Testis (tissue), 3 donors: ENCODE measurements around the gene LSM14A. TPM values are rescaled to one million over a fixed set of nuclear protein-coding genes. Genes with fewer than 3 reads are reported as not detected.

Experiments used
- DNase-seq: peaks from one replicate; pipeline ENCODE4 v3.0.0-alpha.2; 2019
- H3K27ac ChIP-seq, 2 donors: fragments of 200-600 bp; sonication (generic); one replicate each; pipeline ENCODE4 v1.5.1; 2019
- H3K27me3 ChIP-seq: fragments of 200-600 bp; sonication (generic); one replicate; pipeline ENCODE4 v1.5.1; 2019
- H3K36me3 ChIP-seq: fragments of 200-600 bp; sonication (generic); one replicate; pipeline ENCODE4 v1.5.1; 2017; ENCODE audit warnings: low read depth; ENCODE audit errors: missing control alignments
- H3K4me1 ChIP-seq: fragments of 200-600 bp; sonication (generic); one replicate; pipeline ENCODE4 v1.5.1; 2019
- H3K4me3 ChIP-seq, 2 donors: fragments of 200-600 bp; sonication (generic); one replicate each; pipeline ENCODE4 v1.5.1; 2017 to 2019
- H3K9me3 ChIP-seq: fragments of 200-600 bp; sonication (generic); one replicate; pipeline ENCODE4 v1.5.1; 2017
- POLR2A ChIP-seq: fragments of 450-650 bp; IDR thresholded peaks from one replicate; pipeline ENCODE4 v1.6.1; 2017; ENCODE audit warnings: antibody characterized with exemption, mild to moderate bottlenecking, moderate library complexity
- WGBS, 2 donors: methylation state at CpG; one replicate each; pipeline ENCODE4 v1.1.5; 2018; 5-methylcytosine and 5-hydroxymethylcytosine counted together
- intact Hi-C: fragments of 100-400 bp; cut with DNase I; formaldehyde crosslinking; loops from one replicate; pipeline ENCODE4 v1.15.1; 2023; ENCODE audit warnings: low total_unique reads
- polyA plus RNA-seq: library from polyadenylated mRNA; stranded (reverse); fragments of 350-450 nt; fragmentation: Illumina TruSeq; extraction: RNeasy Lipid Tissue Mini Kit (QIAGEN cat#74804); gene quantifications from one replicate; pipeline ENCODE4 v1.2.3, GENCODE V29; 2014; ENCODE audit warnings: low read depth, low replicate concordance; ENCODE audit not compliant: insufficient read depth
- total RNA-seq, 2 donors: library from RNA; depleted of rRNA; stranded (reverse); fragments of >200 nt; gene quantifications; one replicate each; pipeline ENCODE4 v1.2.3, GENCODE V29; 2016
- TF ChIP-seq, protein P1 (sequence below), 3 experiments: fragments of 450-650 bp in 2 of 3; fragments of 200-600 bp in 1 of 3; sonication (generic) in 1 of 3; IDR thresholded peaks; one replicate each; pipeline ENCODE4 v1.5.1; 2016 to 2019; ENCODE audit warnings: antibody characterized with exemption in 3 of 3, mild to moderate bottlenecking in 2 of 3, moderate library complexity in 1 of 3

Gene LSM14A
- total and polyA plus RNA-seq, 3 donors from 2014 or later, result 122 to 192 (median 174) TPM

DNA sequence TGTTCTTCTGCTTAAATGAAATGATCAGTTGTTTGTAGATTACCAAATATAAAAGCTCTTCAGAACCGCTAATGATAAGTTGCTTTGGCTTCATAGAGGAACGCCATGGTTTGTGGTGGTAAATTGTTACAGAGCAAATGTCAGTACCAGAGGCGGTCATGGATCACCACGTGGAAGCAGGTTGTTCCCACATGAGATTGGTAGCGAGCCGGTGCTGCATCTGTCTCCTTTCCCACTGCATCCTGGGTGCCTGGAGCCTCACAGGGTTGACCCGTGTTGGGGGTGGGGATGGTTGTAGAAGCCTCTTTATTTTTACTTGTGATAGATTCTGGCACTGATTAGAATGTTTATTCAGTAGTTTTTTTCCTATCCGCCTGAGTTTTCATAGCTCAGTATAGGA lies 96.8 kb downstream of the LSM14A start:
- H3K4me1 ChIP-seq, result peaks cover 20% of the 10 kb centered on the region
- DNase-seq, result peak; percentile 30
- 60 to 63% methylated on average over 8 of the region's 8 CpGs for WGBS, 2 donors

DNA sequence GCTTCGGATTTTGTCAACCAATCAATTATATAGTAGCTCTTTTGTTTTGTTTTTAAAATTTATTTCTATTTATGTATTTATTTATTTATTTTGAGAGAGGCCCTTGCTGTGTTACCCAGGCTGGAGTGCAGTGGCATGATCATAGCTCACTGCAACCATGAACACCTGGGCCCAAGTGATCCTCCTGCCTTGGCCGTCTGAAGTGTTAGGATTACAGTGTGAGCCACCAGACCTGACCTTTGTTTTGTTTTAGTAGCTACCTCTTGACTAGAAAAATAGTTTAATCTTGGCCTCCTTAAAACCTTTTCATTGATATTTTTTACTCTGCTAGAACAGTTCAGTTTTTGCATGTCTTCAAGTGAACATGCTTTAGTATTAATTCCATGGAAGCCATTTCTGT lies 97.2 kb downstream of the LSM14A start:
- Histone ChIP-seq H3K4me3 (no peak overlapping the region), H3K4me1 (peaks cover 20% of the 10 kb centered on the region), H3K36me3 (no peaks in the 10 kb centered on the region), H3K27me3 (no peaks in the 10 kb centered on the region), H3K9me3 (no peaks in the 10 kb centered on the region), H3K27ac (peak overlapping the region in 1 of 2 donors; percentile 73)
- intact Hi-C loops, result no loop called here
- 47 to 60% methylated on average over 2 of the region's 2 CpGs for WGBS, 2 donors
- TF ChIP-seq, protein P1, sequence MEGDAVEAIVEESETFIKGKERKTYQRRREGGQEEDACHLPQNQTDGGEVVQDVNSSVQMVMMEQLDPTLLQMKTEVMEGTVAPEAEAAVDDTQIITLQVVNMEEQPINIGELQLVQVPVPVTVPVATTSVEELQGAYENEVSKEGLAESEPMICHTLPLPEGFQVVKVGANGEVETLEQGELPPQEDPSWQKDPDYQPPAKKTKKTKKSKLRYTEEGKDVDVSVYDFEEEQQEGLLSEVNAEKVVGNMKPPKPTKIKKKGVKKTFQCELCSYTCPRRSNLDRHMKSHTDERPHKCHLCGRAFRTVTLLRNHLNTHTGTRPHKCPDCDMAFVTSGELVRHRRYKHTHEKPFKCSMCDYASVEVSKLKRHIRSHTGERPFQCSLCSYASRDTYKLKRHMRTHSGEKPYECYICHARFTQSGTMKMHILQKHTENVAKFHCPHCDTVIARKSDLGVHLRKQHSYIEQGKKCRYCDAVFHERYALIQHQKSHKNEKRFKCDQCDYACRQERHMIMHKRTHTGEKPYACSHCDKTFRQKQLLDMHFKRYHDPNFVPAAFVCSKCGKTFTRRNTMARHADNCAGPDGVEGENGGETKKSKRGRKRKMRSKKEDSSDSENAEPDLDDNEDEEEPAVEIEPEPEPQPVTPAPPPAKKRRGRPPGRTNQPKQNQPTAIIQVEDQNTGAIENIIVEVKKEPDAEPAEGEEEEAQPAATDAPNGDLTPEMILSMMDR (IDR thresholded peaks at IDR 0.05), result no peak
- TF ChIP-seq POLR2A, result no peak
- DNase-seq, result no peak

More for the DNA sequence above, 96.8 kb downstream of the LSM14A start:
- no peak overlapping the region for H3K4me3 ChIP-seq
- intact Hi-C loops, result no loop called here
- no peaks in the 10 kb centered on the region for H3K36me3 ChIP-seq
- H3K27ac ChIP-seq, result peak overlapping the region; percentile 34 to 73
- no peak for TF ChIP-seq POLR2A
- TF ChIP-seq, protein P1 (IDR thresholded peaks at IDR 0.05), result no peak
- no peaks in the 10 kb centered on the region for H3K27me3 ChIP-seq
- H3K9me3 ChIP-seq, result no peaks in the 10 kb centered on the region

DNA sequence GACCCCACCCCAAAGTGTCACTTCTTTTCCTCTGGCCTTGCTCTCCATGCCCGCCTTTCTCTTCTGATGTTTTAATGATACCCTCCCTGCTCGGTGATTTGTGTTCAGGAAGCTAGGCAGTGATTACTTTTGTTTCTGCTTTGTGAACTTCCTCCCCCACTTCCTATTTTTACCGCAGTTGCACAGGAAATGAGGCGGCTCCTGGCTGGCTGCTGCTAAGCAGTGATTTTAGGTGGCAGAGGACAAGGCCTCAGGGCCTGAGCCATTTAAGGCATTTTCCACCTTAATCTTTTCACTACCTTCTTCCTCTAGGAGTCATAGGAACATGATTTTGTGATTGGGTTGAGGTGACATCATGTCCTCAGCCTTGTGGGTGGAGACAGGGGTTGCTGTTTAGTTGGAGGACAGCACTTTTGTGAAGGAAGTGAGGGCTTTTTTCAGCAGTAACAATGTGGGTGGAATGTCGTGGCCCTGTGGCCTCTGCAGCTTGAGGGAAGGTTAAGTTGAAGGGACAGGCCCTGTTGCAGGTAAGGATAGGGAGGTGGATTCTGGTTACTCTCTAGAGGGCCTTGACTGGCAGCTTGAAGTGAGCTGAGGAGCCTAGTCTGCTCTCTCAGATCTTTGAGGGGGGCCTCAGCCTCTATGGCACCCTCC lies 97.8 kb downstream of the LSM14A start:
- Histone ChIP-seq H3K9me3 (no peaks in the 10 kb centered on the region), H3K4me3 (no peak overlapping the region), H3K27ac (peak overlapping the region; percentile 72 to 73), H3K4me1 (peaks cover 20% of the 10 kb centered on the region), H3K27me3 (no peaks in the 10 kb centered on the region), H3K36me3 (no peaks in the 10 kb centered on the region)
- intact Hi-C loops, result no loop called here
- 55 to 68% methylated on average over 5 of the region's 5 CpGs for WGBS, 2 donors
- DNase-seq, result no peak
- no peak for TF ChIP-seq POLR2A
- TF ChIP-seq, protein P1 (IDR thresholded peaks at IDR 0.05), result no peak

DNA sequence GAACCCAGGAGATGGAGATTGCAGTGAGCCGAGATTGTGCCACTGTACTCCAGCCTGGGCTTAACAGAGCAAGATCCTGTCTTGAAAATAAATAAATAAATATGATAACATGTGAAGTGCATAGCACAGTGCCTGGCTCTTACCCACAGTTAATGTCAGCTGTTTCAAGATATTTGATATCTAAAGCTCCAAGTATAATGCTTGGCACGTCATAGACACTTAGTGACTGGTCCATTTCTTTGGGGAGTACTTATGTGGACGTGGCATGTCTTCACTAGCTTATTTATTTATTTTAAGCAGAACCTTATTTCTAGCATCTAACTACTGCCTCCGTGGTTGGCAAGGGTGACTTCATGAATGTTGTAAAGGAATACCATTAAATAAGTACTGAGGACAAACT lies 100.8 kb downstream of the LSM14A start:
- Histone ChIP-seq H3K27me3 (no peaks in the 10 kb centered on the region), H3K36me3 (no peaks in the 10 kb centered on the region), H3K9me3 (no peaks in the 10 kb centered on the region), H3K27ac (no peak overlapping the region), H3K4me3 (no peak overlapping the region), H3K4me1 (peaks cover 20% of the 10 kb centered on the region)
- no peak for TF ChIP-seq POLR2A
- TF ChIP-seq, protein P1 (IDR thresholded peaks at IDR 0.05), result no peak
- WGBS, 2 donors, result 86 to 92% methylated on average over 4 of the region's 4 CpGs
- no peak for DNase-seq
- intact Hi-C loops, result no loop called here

DNA sequence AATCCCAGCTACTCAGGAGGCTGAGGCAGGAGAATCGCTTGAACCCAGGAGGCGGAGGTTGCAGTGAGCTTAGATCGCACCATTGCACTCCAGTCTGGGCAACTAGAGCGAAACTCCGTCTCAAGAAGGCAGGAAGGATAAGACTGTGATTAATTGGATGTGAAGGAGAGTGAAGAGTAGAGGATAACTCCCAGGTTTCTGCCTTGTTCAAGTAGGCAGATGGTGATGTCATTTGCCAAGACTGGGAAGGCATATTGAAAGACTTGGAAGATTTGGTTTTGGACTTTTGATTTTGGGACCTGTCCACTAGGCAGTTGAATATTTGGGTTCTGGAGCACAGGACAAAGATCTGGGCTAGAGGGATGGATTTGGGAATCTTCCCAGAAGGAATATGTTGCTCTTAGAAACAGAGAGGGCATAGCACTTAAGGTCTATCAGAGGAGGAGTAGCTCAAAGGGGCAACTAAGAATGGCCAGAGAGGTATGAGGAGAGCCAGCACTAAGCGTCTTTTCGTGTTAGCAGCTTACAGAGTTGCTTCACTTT lies 102.1 kb downstream of the LSM14A start:
- intact Hi-C loops, result no loop called here
- H3K27ac ChIP-seq, result peak overlapping the region in 1 of 2 donors; percentile 5
- H3K4me1 ChIP-seq, result peaks cover 13% of the 10 kb centered on the region
- no peaks in the 10 kb centered on the region for H3K27me3 ChIP-seq
- TF ChIP-seq POLR2A, result no peak
- TF ChIP-seq, protein P1 (IDR thresholded peaks at IDR 0.05), result no peak
- no peaks in the 10 kb centered on the region for H3K36me3 ChIP-seq
- no peak for DNase-seq
- no peak overlapping the region for H3K4me3 ChIP-seq
- 71 to 77% methylated on average over 7 of the region's 7 CpGs for WGBS, 2 donors
- no peaks in the 10 kb centered on the region for H3K9me3 ChIP-seq
